ENCODE measurements around the gene ZDHHC1. TPM values are rescaled to one million over a fixed set of nuclear protein-coding genes. Genes with fewer than 3 reads are reported as not detected.
A peak's percentile ranks its signal among the peaks of the same experiment; 100 is the strongest.
"Not testable (repeated sequence)": the region's sequence is repeated elsewhere in the genome, so short reads cannot be mapped to it uniquely, and the experiment has no call there.

ZDHHC1 gene
- total RNA-seq, 1 donor from 2014 or later = 82.7 TPM

DNA sequence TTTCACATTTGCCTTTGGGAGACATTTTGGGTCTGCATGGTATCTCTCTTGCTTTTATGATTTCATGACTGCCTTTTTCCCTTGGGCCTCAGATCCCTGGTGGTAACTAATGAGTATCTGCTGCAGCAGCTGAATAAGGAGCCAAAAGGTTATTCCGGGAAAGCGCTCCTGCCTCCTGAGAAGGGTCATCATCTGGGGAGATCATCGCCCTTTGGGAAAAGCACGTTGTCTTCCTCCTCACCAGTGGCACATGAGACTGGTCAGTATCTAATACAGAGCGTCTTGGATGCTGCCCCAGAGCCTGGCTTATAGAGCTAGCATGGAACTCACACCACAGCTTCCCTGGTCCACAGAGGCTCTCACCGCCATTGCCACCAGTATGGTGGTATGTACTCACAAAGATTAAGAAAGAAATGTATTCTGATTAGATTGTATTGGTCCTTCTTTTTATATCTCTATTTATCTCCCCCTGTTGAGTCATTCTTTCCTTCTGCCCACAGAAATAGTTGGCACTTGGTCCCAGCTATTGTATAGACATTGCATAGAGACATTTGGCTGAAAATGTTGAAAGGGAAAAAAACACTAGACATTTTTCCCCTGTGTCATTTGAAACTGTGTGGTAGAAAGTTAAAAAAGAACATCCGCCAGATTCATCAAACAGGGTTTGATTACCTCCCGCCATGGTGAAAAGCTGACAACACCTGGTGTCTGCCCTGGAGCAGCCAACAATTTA lies 31.3 kb downstream of the ZDHHC1 start:
- no peaks in the 10 kb centered on the region for H3K9me3 ChIP-seq
- H3K4me3 ChIP-seq = no peak overlapping the region
- DNase-seq (ENCODE audit: low spot score in 2 of 2) = peak in 1 of 2 donors; percentile 42
- no peaks in the 10 kb centered on the region for H3K4me1 ChIP-seq
- H3K27ac ChIP-seq = no peak overlapping the region
- TF ChIP-seq, protein P1, sequence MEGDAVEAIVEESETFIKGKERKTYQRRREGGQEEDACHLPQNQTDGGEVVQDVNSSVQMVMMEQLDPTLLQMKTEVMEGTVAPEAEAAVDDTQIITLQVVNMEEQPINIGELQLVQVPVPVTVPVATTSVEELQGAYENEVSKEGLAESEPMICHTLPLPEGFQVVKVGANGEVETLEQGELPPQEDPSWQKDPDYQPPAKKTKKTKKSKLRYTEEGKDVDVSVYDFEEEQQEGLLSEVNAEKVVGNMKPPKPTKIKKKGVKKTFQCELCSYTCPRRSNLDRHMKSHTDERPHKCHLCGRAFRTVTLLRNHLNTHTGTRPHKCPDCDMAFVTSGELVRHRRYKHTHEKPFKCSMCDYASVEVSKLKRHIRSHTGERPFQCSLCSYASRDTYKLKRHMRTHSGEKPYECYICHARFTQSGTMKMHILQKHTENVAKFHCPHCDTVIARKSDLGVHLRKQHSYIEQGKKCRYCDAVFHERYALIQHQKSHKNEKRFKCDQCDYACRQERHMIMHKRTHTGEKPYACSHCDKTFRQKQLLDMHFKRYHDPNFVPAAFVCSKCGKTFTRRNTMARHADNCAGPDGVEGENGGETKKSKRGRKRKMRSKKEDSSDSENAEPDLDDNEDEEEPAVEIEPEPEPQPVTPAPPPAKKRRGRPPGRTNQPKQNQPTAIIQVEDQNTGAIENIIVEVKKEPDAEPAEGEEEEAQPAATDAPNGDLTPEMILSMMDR (IDR thresholded peaks at IDR 0.05) = no peak
- intact Hi-C loops (cut with DNase I) = no loop called here
- no peaks in the 10 kb centered on the region for H3K27me3 ChIP-seq
- H3K36me3 ChIP-seq = no peaks in the 10 kb centered on the region

DNA sequence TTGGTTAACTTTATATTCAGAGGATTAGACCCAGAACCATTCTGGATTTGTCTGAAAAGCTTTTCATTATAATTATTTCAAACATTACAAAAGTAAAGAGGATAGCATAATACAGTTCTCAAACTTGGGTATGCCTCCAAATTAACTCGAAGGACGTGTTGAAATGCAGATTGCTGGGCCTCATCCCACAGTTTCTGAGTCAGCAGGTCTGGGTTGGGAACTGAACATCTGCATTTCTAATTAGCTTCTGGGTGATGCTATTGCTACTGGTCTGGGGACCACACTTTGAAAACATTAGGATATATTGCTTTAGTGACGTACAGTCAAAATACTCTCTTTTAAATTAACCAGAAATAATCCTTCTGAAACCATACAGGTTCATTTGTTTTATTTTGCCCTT lies 33.0 kb downstream of the ZDHHC1 start:
- TF ChIP-seq, protein P1 (IDR thresholded peaks at IDR 0.05) = no peak
- no peak for DNase-seq (ENCODE audit: low spot score in 2 of 2)
- Histone ChIP-seq H3K4me3 (no peak overlapping the region), H3K9me3 (no peaks in the 10 kb centered on the region), H3K27me3 (no peaks in the 10 kb centered on the region), H3K36me3 (no peaks in the 10 kb centered on the region), H3K4me1 (no peaks in the 10 kb centered on the region), H3K27ac (no peak overlapping the region)
- intact Hi-C loops (cut with DNase I) = no loop called here

DNA sequence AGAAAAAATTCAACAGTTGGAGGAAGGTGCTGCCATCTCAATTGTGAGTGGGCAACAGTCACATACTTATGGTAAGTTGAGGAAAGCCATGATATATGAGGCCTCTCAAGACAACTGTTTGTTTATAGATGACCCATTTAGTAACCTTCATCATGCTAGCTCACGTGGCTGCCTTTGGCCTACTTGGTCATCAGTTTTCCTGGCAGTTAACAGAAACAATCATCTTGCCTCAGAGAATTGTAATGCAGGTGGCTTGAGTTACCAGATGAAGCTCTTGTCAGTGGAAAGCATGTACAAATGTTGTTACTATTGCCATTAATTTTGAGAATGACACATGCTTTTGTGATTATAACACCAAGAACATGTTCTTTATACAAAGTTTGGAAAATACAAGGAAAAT lies 37.6 kb downstream of the ZDHHC1 start:
- H3K36me3 ChIP-seq = no peaks in the 10 kb centered on the region
- no peaks in the 10 kb centered on the region for H3K27me3 ChIP-seq
- H3K4me1 ChIP-seq = no peaks in the 10 kb centered on the region
- no peak overlapping the region for H3K27ac ChIP-seq
- TF ChIP-seq, protein P1 (IDR thresholded peaks at IDR 0.05) = no peak
- H3K4me3 ChIP-seq = no peak overlapping the region
- no peak for DNase-seq (ENCODE audit: low spot score in 2 of 2)
- H3K9me3 ChIP-seq = no peaks in the 10 kb centered on the region
- intact Hi-C loops (cut with DNase I) = loop anchor here (10.0 kb wide), 1 partner anchor 86 kb away; no protein-coding TSS in a partner anchor

DNA sequence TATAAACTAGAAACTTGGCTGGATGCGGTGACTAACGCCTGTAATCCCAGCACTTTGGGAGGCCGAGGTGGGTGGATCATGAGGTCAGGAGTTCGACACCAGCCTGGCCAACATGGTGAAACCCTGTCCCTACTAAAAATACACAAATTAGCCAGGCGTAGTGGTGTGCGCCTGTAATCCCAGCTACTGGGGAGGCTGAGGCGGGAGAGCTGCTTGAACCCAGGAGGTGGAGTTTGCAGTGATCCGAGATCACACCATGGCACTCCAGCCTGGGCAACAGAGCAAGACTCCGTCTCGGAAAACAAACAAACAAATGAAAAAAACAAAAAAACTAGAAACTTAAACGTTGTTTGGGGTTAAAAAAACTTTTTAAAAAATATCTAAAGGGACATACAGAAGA lies 40.3 kb downstream of the ZDHHC1 start:
- intact Hi-C loops (cut with DNase I) = loop anchor here (10.0 kb wide), 1 partner anchor 89 kb away; no protein-coding TSS in a partner anchor
- H3K9me3 ChIP-seq; DNase-seq (ENCODE audit: low spot score in 2 of 2): not testable (repeated sequence)

DNA sequence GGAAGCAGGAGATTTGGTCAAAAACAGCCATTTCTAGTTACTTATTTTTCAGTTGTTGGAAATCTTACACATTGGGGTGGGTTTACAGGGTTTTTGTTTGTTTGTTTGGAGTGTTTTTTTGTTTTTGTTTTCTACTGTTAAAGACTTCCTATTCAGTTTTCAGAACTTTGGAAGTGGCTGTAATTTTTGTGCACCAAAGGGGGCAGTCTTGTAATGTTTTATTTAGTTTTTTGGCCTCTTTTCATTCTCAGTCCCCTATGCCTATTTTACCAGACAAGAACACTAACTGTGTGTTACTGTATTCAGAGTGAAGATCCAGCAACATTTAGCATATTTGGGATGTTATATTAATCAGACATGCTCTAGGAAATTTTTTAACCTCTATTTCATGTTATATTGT lies 43.6 kb downstream of the ZDHHC1 start:
- no peaks in the 10 kb centered on the region for H3K36me3 ChIP-seq
- no peak overlapping the region for H3K27ac ChIP-seq
- no peaks in the 10 kb centered on the region for H3K9me3 ChIP-seq
- DNase-seq (ENCODE audit: low spot score in 2 of 2) = no peak
- no peak overlapping the region for H3K4me3 ChIP-seq
- intact Hi-C loops (cut with DNase I) = loop anchor here (10.0 kb wide), 1 partner anchor 92 kb away; no protein-coding TSS in a partner anchor
- TF ChIP-seq, protein P1 (IDR thresholded peaks at IDR 0.05) = peak in 2 of 3 experiments; percentile 13 to 52
- H3K27me3 ChIP-seq = no peaks in the 10 kb centered on the region
- H3K4me1 ChIP-seq = no peaks in the 10 kb centered on the region

More for the DNA sequence above, 40.3 kb downstream of the ZDHHC1 start:
- not testable (repeated sequence) for H3K27me3 ChIP-seq, H3K4me1 ChIP-seq, H3K4me3 ChIP-seq, H3K27ac ChIP-seq, H3K36me3 ChIP-seq

DNA sequence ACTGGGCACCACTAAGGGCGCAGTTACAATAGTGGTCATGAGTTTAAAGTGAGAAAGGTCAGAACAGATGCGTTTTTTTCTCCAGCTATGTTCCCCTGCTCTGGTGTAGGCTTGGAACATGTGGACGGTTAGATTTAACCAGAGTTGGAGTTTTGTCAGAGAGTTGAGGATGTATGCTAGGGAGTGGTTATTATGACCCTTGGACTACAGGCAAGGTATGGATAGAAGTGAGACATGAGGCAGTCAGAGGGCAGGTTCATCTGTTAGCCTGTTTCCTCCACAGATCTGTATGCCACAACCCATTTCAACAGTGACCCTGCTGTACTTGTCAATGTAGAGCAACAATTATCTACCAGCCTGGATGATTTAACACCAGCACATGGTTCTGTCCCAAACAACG lies 45.6 kb downstream of the ZDHHC1 start:
- no peak overlapping the region for H3K27ac ChIP-seq
- TF ChIP-seq, protein P1 (IDR thresholded peaks at IDR 0.05) = no peak
- no peaks in the 10 kb centered on the region for H3K27me3 ChIP-seq
- no peaks in the 10 kb centered on the region for H3K4me1 ChIP-seq
- no peaks in the 10 kb centered on the region for H3K36me3 ChIP-seq
- no peak overlapping the region for H3K4me3 ChIP-seq
- DNase-seq (ENCODE audit: low spot score in 2 of 2) = no peak
- no peaks in the 10 kb centered on the region for H3K9me3 ChIP-seq
- intact Hi-C loops (cut with DNase I) = loop anchor here (10.0 kb wide), 1 partner anchor 94 kb away; no protein-coding TSS in a partner anchor

Measured in ascending aorta (tissue), 2 donors.